Measurements from ENCODE around the gene MTRFR. TPM values are rescaled to one million over a fixed set of nuclear protein-coding genes. Genes with fewer than 3 reads are reported as not detected.

The MTRFR gene
- total RNA-seq, 1 donor, result 12.8 TPM

DNA sequence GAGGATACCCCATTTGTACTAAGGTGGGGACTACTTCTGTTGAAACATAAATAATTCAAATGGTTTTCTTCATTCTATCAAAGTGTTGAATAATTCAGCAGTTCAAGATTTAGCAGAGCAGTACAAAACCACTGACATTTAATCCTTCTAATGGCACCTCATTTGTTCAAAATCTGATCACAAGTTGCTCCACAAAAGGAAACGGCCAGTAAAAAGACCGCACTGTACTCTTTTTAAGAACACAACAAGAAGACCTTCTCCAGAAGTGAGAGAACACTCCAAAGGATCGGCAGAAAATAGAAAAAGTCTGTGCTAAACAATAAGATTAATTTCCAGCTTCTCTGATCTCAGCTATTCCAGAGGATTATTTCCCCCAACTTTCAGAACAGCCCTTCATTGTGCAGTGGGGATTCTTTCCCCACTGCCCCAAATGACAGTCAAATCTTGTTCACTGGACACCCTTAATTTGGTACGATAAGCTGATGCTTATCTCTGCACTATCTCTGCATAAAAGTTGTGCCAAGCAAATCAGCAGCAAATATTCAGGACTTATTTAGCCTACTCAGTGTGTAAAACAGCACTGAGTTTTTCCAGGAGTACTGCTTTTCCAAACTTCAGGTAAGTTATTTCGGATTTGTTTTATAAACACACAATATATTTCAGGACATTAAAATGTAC is 5.5 kb upstream of the MTRFR start:
- TF ChIP-seq CTCF (IDR thresholded peaks at IDR 0.05; ENCODE audit: insufficient read depth, low read length), result no peak
- no peak overlapping the region for H3K4me3 ChIP-seq (ENCODE audit: low read depth, low read length)
- no peak for DNase-seq (ENCODE audit: low read depth)

- TF ChIP-seq CTCF (IDR thresholded peaks at IDR 0.05; ENCODE audit: insufficient read depth, low read length), result no peak
- no peak overlapping the region for H3K4me3 ChIP-seq (ENCODE audit: low read depth, low read length)
- no peak for DNase-seq (ENCODE audit: low read depth)
Observed at GRCh38 chr12:123229051-123229450, 4.2 kb upstream of the MTRFR start.

GRCh38 chr12:123231931-123232330 is 1.3 kb upstream of the MTRFR start:
- H3K4me3 ChIP-seq (ENCODE audit: low read depth, low read length), result peak overlapping the region; percentile 93
- no peak for DNase-seq (ENCODE audit: low read depth)
- TF ChIP-seq CTCF (IDR thresholded peaks at IDR 0.05; ENCODE audit: insufficient read depth, low read length), result no peak

DNA sequence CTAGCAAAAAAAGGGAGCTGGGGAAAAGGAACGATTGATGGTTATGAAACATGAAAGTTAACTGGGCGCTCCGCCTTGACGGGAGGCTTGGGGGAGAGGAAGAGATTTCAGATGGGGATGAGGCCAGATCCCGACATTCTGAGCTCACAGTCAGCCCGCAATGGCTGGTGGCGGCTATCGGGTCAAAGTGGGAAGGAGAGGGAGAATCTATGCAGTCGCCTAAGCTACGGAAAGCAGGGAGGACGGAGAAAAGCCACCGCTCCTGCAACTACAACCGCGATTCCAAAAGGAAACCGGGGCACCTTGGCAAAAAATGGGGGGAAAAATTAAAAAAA is 797 bp upstream of the MTRFR start:
- TF ChIP-seq CTCF (IDR thresholded peaks at IDR 0.05; ENCODE audit: insufficient read depth, low read length), result no peak
- peak overlapping the region; percentile 93 for H3K4me3 ChIP-seq (ENCODE audit: low read depth, low read length)
- no peak for DNase-seq (ENCODE audit: low read depth)

GRCh38 chr12:123233505-123234308 is 471 bp downstream of the MTRFR start:
- DNase-seq (ENCODE audit: low read depth), result no peak
- H3K4me3 ChIP-seq (ENCODE audit: low read depth, low read length), result peak overlapping the region; percentile 100
- no peak for TF ChIP-seq CTCF (IDR thresholded peaks at IDR 0.05; ENCODE audit: insufficient read depth, low read length)

- peak; percentile 81 for TF ChIP-seq CTCF (IDR thresholded peaks at IDR 0.05; ENCODE audit: insufficient read depth, low read length)
- no peak overlapping the region for H3K4me3 ChIP-seq (ENCODE audit: low read depth, low read length)
- peak; percentile 85 for DNase-seq (ENCODE audit: low read depth)
Observed at GRCh38 chr12:123237646-123238329, 4.6 kb downstream of the MTRFR start.
